Activated CD4-positive, alpha-beta T cell treated with anti-CD3 and anti-CD28 coated beads for 24 hours (primary cell): ENCODE measurements around the gene GLRX.
"Not testable (repeated sequence)": the region's sequence is repeated elsewhere in the genome, so short reads cannot be mapped to it uniquely, and the experiment has no call there.

Source experiments
- DNase-seq, 2 donors: peaks; one replicate each; pipeline ENCODE4 v3.0.0-alpha.2; 2020; ENCODE audit warnings: low read depth in 2 of 2

GLRX gene

DNA sequence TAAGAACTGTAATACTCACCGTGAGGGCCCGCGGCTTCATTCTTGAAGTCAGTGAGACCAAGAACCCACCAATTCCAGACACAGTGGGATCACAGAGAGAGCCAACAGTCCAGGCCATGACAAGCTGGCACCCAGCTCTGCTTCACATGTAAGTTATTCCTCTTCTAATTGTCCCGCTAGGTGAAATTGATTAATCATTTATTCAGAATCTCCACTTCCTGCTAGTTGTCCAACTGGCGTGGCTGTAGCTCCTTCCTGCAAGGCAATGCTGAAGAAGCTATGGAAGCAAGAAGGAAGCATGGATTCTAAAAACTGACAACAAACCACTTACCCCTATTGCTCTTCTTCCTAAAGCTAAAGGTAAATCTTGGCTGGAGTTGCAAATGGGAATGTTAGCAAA, 30.0 kb upstream of the GLRX start:
- DNase-seq, result no peak

DNA sequence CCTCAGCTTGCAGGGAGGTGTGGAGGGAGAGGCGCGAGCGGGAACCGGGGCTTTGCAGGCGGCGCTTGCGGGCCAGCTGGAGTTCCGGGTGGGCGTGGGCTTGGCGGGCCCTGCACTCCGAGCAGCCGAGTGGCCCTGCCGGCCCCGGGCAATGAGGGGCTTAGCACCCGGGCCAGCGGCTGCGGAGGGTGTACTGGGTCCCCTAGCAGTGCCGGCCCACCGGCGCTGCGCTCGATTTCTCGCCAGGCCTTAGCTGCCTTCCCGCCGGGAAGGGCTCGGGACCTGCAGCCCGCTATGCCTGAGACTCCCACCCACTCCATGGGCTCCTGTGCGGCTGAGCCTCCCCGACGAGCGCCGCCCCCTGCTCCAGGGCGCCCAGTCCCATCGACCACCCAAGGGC, 28.6 kb upstream of the GLRX start:
- not testable (repeated sequence) for DNase-seq

DNA sequence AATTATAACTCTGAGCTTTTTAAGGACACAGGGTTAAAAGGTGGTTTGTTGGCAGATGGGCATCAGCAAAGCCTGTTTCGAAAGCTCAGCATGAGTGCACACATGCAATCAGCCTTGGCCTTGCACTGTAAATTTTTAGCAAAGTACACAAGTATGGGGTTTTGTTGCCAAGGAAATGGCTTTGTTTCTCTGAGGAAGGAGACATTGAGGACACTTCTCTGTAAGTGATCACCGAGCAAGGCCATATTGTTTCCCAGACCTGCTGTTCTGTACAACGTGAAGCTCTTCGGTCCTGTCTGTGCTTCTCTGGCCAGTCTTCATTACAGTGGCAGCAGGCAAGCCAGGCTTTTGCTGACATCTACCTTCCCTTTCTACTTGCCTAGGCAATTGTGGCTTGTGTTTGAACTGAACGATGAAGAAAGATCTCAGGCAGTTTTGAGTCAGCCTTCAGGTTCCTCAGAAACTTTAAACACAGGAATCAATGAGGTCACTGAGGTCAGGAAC, 27.9 kb upstream of the GLRX start:
- DNase-seq, result no peak

DNA sequence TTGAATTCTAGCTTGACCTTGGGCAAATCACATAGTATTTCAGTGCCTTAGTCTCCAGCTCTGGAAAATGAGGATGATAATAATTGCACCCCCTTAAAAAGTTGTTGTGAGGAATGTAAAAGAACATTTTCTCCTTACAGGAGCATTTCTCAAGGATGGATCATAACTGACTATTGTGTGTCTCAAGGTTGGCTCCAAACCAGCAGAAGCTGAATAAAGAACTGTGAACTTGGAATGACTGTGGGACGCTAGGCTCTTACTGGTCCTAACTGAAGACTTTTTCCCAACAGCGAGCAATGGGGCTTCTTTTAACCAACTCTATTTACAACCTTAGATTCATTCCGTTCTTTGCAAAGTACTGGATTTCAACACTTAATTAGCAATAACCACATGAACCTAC, 26.2 kb upstream of the GLRX start:
- no peak for DNase-seq

DNA sequence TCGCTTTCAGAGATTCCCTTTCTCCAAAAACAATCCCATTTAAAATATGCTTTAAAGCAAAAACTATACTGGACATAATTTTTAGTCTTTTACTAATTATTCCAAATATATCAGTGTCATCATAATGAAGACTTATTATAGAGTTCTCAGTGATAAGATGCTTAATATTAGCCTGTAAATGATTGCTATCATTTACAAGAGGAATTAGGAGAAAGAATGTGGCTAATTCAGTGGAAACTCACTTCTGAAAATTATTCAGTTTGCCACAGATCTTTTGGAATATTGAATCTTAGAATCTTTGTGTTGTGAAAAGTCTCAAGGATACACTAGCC, 24.7 kb upstream of the GLRX start:
- no peak for DNase-seq

DNA sequence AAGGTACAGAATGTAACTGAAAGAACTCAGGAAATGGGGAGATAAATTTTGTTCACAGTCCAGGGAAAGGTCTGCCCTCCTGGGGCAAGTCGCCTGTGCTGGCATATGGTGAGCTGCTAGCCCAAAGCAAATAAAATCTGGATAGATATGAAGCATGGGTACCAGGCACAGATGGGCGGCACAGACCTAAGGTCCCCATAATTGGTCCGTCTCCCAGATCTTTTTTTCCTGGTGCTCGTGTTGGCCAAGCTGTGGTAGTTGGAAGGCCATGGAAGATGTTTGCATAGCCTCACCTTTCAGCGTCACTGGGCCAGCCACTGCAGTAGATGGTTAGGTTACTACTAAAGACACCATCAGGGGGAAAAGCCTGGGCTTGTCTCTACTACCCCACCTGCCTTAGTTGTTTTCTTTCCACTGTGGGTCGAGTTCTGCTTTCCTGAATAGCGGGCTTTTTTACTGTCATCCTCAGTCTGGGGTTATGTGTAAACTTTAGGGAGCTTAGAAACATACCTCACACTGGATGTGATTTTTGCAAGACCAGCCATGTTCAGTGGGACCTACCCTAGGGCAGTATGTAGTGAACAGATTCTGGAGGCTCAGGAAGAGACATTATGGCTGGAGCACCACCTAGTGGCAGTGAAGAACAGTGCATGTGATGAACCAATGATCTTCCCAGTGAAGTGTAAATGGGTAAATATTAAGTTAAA, 24.2 kb upstream of the GLRX start:
- DNase-seq, result peak; percentile 52 to 53

DNA sequence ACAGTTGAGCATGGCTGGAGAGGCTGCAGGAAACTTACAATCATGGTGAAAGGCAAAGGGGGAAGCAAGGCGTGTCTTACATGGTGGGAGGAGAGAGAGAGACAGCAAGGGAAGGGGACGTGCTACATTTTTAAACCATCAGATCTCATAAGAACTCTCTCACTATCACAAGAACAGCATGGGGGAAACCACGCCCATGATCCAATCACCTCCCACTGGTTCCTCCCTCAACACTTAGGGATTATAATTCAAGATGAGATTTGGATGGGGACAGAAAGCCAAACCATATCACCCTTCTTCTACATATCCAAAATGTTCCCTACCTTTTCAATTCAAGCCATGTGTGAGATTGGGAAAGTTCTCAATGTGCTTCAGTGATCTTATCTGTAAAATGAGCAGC, 22.9 kb upstream of the GLRX start:
- DNase-seq, result no peak

DNA sequence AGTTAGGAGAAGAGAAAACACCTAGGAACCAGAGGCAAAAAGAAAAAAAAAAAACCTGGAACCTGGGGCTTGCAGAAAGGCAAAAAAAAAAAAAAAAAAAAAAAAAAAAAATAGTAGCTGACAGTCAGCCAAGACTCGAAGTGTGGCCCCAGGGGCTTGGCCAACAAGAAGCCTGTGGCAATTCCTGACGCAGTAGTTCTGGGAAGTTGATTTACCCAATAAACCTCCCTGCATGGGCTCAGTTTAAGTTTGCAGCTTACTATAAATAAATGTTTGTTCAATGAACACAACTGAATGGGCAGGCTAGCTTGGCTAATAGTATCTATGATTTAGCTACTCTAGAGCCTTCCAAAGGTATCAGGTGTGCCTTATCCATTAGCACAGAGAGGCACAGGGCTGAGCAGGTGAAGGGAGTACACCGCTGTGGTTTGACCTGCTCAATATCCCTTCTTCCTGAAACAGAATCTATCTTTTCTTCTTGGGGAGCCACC, 21.3 kb upstream of the GLRX start:
- DNase-seq, result no peak

DNA sequence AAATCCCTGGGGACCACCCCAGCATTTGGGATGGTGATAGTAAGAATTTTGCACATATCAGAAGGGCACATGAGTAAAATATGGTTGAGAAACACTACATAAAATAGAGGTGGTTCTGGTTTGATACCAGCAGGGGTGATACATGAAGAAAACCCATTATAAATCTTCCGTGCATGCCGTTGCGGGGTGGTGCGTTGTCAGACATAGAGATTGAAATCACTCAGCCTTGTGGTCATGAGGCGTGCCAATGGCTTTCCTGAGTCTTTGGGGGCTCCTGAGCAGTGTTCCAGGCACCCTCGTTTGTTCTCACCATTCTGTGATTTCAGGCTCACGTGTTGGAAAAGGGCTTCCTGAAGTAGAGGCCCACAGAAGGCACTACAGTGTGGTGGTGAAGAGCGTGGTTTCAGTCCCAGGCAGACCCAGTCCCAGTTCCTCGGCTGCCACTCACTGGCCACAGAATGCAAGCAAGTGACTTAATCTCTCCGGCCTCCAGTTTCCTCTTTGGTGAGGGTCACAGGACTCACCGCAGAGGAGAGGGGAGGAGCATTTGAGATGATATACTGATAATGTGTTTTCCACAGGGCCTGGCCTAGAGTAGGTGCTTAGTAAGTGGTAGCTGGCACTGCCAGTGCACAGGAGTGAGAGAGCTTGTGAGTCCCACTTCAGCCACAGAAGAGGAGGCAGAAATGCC, 20.5 kb upstream of the GLRX start:
- DNase-seq, result peak in 1 of 2 donors; percentile 45

DNA sequence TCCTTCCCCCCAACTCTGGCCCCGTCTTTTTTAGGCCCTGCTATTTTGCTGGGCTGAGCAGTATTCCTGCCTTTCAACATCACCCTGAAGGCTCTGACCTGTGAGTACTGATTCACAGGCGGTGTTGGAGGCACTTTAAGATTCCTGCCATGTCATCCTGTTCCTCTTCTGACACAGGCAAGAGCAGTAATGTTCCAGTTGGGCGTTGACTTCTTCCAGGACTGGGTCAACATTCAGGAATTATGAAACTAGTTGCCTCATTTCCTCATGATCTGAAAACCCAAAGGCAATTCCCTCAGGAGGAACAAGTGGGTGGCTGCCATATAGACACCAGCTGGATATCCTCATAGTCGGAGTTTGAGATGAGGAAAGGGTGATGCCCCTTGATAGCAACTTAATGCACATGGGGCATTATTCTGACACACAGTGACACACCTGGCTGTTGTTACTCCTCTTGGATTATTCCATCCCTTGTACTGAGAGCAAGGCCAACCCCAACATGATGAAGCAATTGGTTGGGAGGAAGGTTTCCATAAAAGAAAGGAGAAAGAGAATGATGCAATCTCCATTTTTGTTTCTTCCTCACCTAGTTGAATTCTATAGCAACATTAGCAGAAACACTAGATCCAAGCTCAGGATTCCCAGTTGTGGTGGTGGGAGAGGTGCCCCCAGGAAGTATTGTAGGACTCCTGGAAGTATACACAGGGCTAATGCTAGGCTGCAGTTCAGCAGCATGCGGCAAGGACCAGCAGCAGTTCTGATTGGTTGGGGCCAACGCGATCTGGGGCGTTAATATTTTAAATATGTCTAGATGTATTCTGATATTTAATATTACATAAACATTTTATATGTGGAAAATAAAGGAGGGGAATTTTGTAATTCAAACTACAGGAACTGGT, 19.6 kb upstream of the GLRX start:
- no peak for DNase-seq

DNA sequence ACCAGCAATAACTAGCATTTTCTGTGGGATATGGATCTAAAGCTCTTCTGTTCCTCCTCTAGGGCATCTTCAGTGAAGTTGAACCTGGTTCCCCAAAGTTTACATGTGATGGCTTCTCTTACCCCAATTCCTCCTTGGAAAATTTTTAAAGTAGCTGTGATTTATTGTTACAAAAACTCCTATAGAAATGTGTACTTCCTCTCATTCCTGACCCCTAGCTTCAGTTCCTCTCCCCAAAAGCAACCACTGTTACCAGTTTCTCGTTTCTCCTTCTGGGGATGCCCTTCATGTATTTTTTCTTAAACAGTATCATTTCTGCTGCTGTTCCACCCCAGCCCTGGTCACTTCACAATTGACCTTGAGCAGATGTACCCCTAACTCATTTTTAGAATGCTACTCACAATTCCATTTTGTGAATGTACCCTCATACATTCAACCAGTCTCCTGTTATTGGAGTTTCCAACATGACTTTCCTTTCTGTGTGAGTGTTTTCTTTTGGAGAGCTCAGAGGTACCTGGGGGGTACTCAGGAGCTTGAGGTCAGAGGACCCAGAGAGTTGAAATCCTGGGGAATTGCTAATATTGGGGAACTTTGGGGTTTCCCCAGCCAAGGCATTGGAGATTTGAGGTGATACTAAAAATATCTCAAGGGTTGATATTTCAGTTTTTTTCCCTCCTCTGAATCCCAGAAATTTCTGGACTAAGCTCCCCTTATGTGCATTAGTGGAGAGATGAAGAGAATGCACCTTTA, 18.6 kb upstream of the GLRX start:
- DNase-seq, result no peak

DNA sequence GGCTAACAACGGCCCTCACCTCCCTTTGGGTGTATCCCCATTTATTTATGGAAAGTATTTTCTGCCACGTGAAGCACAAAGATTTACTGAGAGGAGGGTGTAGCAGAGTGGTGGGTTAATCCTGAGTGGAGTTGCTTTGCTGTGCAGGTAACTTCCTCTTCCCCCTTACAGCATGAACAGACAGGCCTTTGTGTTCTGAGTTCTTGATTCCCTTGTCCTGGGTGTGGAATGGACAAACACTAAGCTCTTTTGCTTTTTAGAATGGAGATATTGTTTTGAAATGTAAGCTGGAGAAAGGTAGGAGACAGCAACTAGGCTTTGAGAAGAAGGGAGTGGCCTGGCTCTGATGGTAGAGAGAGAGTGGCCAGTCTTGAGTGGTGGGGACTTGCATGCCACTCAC, 17.1 kb upstream of the GLRX start:
- no peak for DNase-seq

DNA sequence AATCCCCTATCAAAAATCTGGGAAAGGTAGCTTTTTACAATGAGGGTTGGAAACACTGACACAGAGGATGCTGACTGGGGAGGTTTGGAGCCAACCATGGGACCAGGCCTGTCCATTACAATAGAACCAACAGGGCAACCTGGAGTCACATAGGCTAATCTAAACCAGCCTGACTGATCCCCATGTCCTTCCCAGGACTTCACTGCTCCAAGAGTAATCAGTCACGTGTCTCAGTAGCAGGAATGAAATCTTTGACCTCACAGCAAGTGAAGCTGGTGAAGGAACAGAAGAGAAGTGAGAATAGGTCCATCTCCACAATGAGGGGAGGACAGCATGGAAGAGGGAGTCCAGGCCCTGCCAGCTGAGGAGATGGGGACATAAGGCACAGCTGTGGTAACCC, 16.0 kb upstream of the GLRX start:
- no peak for DNase-seq

DNA sequence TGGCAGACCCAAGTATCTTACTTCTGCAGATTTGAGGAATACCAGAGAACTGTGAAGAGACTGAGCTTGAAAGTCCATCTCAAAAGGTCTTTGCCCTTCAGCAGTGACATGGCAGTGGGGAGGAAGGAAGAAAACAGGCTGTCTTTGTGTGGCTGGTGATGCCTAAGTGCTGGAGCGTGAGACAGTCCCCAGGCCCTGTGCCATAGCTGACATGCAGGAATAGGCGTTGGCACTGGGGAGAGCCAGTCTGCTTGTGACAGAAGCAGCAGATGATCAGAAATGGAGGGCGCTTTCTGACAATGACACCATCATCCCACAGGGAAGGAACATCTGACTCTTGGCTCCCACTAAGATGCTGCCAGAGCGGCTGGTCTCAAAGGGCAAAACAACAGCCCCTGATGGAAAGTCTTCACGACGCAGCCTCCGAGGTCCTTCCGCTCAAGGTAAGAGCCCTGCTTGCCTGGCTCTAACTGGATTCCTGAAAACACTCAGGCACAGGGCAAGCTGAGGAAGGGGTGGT, 15.5 kb upstream of the GLRX start:
- DNase-seq, result no peak

DNA sequence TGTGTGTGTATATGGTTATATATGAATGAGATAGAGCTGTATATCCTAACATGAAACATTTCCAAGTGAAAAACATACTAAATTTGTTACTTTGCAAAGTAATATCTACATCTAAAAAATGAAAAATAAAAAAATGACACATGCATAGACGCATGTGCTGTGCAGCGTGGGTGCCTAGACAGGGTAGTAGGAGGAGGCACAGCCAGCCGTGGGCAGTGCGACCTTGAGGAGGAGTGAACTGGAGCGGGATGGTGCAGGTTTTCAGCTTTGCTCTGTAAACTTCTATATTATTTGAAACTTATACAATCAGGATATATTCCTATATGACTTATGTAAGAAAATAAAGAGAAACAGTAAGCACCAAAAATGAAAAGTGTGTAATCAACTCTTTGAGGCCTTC, 15.0 kb upstream of the GLRX start:
- no peak for DNase-seq

DNA sequence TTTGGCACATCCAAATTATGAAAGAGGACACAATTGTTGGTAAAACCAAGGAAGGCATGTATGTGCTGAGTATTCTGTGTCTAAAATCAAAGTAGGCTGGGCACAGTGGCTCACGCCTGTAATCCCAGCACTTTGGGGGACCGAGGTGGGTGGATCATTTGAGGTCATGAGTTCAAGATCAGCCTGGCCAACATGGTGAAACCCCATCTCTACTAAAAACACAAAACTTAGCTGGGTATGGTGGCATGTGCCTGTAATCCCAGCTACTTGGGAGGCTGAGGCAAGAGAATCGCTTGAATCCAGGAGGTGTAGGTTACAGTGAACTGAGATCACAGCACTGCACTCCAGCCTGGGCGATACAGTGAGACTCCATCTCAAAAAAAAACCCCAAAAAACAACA, 14.4 kb upstream of the GLRX start:
- DNase-seq, result not testable (repeated sequence)

DNA sequence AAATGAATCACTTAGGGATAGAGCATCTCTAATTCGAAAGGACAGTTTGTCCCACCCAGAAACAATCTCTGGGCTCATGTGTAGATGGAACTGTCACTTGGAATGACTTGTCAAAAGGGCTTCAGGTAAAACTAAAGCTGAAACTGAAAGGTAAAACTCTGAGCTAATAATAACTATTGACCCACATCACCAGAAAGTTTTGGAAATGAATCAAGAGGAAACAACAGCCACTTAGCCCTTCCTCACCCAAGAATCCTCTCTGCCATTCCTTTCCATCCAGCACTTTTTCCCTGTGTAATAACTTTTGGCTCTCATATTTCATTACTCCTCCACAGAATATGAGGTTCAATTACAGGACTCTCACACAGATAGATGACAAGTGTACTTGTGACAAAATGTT, 14.0 kb upstream of the GLRX start:
- DNase-seq, result no peak

DNA sequence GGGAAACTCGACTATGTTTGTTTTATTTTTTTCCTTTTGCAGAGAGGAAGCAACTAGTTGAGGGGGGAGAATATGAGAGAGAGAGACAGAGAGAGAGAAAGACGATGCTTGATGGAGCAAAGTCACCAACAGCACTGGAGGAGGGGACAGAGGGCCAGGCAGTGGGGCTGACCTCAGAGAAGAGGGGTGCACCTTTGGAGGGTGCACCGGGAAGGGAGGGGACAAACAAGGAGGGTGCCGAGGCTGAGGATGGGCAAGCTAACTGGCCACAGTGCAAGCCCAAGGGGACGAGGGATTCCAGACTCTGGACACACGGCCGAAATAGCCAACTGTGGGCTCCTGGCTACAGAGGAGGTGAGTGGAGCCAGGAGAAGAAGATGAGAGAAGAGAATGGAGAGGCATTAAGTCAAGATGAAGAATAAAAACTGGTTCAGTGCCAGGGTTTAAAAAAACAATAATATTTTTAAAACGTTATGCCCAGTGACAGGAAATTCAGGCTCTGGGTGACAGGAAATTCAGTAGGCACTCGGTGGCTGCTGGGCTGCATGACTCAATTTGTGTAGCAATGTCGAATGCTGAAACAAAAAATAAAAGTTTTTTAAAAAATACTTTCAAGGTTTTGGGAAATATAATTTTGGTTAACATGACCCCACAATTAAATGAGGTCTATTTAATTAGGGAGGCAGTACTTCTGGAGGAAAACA, 13.3 kb upstream of the GLRX start:
- DNase-seq, result no peak

DNA sequence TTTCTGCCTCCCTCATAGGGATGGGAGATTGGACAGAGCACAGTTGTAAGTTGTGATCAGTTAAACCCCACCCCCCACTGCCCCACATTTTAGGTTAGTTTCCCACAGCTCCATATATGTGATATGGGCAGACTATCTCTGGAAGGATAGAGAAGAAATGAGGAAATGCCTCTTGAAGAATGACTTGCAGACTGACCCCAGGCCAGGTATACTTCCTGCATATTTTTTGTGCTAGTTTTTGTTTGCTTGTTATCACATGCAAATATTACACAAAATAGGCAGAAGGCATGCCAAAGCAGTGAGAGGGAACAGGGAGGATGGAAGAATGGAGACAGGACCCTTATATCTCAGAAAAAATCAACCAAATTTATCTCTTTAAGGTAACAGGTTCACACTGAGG, 10.1 kb upstream of the GLRX start:
- DNase-seq, result no peak

DNA sequence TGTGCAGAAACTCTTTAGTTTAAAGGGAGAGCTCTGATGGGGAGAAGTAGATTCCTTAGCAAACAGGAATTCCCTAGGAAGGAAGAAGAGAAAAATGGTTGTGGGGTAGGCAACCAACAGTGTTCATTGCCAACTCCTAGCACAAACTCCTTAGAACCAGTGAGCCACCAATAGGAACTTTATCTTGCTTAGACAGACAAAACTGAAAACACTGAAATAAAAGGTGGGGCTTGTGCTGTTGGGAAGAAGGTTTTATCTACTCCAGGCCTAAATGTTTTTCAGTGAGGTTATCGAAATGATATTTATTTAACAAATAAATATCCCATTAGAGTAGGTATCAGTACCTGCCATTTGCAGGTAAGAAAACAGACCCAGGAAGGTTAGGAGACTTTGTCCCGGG, 7.7 kb upstream of the GLRX start:
- DNase-seq, result no peak

DNA sequence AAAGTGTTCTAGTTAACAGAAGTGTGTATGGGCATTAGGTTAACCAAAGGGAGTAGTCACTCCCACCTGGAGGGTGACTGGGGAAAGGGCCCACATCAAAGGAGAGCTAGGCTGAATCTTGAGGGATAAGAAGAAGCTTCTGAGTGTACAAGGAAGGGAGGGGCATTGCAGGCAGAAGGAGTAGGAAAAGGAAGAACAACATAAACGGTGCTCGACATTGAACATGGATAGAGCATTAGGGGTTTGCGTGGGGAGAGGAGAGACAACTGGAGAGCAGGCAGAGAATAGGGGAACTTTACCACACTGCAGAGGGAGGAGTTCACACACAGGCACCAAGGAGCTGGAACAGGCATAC, 5.3 kb upstream of the GLRX start:
- no peak for DNase-seq
